Medulla oblongata (tissue), 1 donor: Measurements from ENCODE around the gene OR7C2.
"Not testable (repeated sequence)": the region's sequence is repeated elsewhere in the genome, so short reads cannot be mapped to it uniquely, and the experiment has no call there.

Experiments used
- DNase-seq: peaks from one replicate; pipeline ENCODE4 v3.0.0-alpha.2; 2015; ENCODE audit errors: extremely low spot score

The OR7C2 gene

GRCh38 chr19:14941189-14941588, at the start of gene OR7C2:
Gene OR7C2, plus strand, starts transcription at chr19:14941489. Its CDS starts 0 bp downstream, at chr19:14941489.
- DNase-seq: no peak

GRCh38 chr19:14901675-14902260, 39.5 kb upstream of the OR7C2 start:
- DNase-seq: no peak

GRCh38 chr19:14906711-14907110, 34.6 kb upstream of the OR7C2 start:
- no peak for DNase-seq

- DNase-seq: no peak
Observed at GRCh38 chr19:14915116-14915515, 26.2 kb upstream of the OR7C2 start.

DNA sequence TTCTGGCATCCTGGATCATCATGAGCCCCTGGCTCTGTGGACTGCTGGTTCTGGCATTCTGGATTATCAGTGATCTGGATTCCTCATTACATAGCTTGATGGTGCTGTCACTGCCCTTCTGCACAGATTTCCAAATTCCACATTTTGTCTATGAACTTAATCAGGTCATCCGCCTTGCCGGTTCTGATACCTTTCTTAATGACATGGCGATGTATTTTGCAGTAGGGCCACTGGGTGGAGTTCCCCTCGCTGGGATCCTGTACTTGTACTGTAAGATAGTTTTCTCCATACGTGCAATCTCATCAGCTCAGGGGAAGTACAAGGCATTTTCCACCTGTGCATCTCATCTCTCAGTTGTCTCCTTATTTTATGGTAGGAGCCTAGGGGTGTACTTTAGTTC, 24.4 kb upstream of the OR7C2 start:
- DNase-seq: no peak

- DNase-seq: no peak
Observed at GRCh38 chr19:14933506-14933905, 7.8 kb upstream of the OR7C2 start.

DNA sequence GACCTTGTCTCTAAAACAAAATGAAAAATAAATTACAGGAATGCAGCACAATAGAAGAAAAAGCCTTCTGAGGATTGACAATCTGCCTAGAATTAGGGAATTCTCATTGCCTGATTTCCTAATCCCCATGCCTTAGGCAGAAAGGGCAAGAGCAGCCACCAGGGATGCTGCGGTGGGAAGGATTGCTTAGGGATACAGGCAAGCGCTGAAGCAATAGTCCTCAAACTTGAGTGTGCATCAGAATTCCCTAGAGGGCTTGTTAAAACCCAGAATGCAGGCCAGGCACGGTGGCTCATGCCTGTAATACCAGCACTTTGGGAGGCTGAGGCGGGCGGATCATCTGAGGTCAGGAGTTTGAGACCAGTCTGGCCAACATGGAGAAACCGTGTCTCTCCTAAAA, 1.0 kb upstream of the OR7C2 start:
- no peak for DNase-seq

DNA sequence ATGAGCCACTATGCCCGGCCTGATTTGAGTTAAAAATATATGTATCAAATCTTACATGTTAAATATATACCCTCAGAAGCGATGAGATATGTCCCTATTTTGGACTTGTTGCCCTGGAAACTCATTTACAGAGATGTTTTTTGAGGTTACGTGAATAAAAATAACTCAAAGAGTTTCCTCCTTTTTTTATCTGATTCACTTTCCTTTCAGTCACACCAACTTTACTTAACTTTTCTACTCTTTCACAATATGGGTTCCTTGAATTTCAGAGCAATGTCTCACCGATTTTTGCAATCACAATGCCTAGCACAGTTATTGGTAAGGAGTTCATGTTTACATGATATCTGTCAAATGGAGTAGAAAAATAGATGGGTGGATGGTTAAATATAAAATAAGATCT, 2.3 kb downstream of the OR7C2 start:
- DNase-seq: no peak

DNA sequence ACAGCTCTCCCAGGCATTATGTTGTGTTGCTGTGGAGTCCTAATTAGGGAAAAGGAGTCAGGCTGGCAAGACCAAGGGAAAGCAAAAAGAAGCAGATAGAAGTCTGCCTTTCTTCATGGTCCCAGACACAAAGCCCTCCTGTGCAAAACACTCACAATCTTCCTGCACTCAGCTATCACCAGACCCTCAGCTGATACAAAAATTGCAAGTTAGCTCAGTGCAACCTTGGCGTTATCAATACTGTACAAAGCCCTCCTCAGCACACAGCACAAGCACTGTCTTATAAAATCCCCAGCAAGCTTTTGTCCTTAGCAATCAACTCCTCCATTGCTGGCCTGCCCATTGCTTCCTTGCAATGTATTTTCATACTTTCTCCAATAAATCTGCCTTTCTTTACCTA, 3.2 kb downstream of the OR7C2 start:
- no peak for DNase-seq

GRCh38 chr19:14949413-14949812, 8.1 kb downstream of the OR7C2 start:
- not testable (repeated sequence) for DNase-seq

GRCh38 chr19:14949876-14950275, 8.6 kb downstream of the OR7C2 start:
- no peak for DNase-seq

GRCh38 chr19:14950421-14950820, 9.1 kb downstream of the OR7C2 start:
- DNase-seq: no peak

DNA sequence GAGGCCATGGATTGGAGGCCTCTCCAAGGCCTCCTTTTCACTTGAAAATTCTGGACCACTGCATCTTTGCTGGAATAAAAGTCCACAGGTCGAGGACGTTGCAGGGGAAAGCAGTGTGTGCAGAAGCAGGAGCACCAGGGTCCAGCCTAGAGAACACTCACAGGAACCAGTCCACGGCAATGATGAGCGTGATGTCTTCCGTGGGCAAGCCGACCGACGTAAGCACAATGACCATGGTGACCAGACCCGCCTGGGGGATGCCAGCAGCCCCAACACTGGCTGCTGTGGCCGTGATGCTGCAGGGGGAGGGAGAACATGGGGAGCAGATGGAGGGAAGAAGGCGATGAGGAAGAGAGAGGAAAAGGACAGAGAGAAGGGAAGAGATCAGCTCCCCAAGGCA, 11.5 kb downstream of the OR7C2 start:
- DNase-seq: no peak

GRCh38 chr19:14954071-14954655, 12.9 kb downstream of the OR7C2 start:
- no peak for DNase-seq

- DNase-seq: no peak
Observed at GRCh38 chr19:14957464-14957863, 16.2 kb downstream of the OR7C2 start.

- DNase-seq: no peak
Observed at GRCh38 chr19:14959263-14959662, 18.0 kb downstream of the OR7C2 start.

DNA sequence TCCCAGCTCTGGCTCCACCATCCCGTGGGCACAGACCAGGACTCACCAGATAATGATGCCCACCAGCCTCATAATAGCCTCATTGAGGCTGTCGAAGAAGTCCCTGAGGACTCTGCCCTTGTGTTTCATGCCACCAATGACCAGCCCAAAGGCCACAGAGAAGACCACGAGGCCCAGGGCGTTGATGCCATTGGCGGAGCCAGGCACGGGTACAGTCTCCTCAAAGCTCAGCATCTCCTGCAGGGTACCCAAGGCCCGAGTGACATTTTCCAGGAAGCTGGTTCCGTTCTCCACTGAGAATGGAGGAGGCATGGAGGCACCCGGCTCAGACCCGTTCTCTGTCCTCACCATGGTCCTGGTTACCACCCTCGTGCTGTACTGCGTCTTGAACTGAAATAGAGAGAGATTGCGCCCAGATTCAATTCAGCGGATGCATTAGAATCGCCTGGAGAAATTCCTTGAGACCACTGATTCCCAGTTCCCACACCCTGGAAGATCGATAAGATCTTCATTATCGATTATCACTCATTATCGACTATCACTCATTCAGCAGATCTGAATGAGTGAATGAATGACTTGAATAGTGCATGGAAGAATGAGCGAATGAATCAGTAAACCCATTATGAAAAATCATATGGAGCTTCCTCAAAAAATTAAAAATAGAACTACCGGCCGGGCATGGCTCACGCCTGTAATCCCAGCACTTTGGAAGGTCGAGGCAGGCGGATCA, 20.8 kb downstream of the OR7C2 start:
- DNase-seq: no peak

DNA sequence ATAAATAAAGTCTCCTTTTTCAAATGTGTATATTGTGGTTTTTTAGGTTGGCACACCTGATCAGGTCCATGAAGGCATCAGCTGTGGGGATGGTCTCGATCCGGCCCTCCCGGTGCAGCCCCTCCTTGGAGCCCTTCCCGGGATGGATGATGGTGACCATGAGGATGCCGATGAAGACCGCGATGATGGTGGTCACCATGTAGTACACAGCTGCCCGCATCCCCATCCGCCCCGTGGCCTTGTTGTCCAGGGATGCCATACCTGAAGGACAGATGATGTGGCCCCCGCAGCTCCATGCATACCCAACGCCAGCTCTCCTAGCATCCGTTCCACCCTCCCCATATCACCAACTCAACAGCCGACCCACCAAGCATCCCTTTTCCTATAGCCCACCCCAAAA, 27.0 kb downstream of the OR7C2 start:
- DNase-seq: no peak

DNA sequence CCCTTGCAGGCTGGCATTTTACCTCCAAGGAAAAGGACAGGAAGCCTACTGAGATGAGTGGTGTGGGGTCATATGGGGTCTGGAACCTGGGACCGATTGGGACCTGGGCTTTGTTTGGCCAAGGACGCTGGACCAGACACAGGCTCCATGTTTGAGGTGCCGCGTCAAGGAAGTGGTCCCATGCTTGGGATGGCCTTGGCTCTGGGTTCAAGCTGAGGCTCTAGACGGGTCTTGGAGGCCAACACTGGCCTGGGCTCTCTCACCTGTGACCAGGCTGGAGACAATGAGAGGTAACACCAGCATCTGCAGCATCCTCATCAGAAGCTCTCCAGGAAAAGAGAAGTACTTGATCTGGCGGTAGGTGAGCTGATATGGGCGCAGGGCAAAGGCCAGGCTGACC, 30.2 kb downstream of the OR7C2 start:
- DNase-seq: no peak

- no peak for DNase-seq
Observed at GRCh38 chr19:14972676-14973075, 31.4 kb downstream of the OR7C2 start.

DNA sequence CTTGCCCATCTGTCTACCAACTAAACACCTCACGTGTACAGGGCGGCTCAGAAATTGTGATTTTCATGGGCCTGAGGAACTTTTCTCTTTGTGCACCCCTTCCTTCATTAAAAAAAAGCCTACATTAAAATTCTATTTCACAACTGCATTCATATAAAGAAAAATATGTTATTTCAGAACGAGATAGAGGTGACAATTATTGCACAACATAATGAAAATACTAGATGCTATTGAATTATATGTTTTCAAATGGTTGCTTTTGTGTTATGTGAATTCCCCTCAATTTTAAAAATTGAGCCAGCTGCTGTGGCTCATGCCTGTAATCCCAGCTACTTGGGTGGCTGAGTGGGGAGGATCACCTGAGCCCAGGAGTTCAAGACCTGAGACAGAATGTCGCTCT, 33.2 kb downstream of the OR7C2 start:
- DNase-seq: no peak

DNA sequence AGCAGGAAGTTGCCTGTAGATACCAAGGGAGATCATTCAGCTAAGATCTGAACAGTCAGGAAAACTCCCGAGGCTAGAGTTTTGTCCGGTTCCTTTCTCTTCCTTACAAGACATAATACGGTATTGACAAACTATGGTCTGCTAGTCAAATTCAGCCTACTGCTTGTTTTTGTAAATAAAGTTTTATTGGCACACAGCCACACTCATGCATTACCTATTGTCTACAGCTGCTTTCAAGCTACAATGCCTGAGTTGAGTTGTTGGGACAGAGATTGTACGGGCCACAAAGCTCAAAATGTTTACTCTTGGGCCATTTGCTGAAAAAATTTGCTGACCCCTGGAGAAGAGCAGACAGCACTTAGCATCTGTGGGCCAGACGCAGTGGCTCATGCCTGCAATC, 35.8 kb downstream of the OR7C2 start:
- no peak for DNase-seq

DNA sequence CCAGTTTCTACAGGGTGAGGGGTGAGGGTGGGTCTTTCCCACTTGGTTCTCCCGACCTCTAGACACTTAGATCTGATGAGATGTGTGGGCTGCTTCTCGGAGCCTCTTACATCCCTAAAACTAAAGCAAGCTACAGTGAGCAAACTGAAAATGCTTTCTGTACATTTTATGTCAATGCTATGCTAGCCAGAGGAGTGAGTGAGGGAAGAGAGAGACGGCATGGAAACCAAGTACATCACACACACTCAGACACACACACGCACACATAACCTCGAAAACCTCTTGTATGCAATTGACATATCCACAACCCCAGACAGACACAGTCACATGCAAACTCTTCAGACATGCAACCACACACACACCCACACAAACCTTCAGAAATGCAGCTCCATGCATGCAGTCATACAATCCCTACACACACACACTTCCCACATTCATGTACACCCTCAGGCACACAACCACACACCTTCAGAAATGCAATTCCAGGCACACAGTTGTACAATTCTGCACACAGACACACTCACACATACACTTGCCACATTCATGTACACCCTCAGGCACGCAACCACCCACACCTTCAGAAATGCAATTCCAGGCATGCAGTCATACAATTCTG, 37.0 kb downstream of the OR7C2 start:
- no peak for DNase-seq
